Measurements from ENCODE around the gene CACNA1S. TPM values are rescaled to one million over a fixed set of nuclear protein-coding genes. Genes with fewer than 3 reads are reported as not detected.

The CACNA1S gene
- total and polyA plus RNA-seq, 2 of the 4 experiments (the other 2 are of a cell fraction) = not detected

- H2AK5ac ChIP-seq (ENCODE audit: low read depth, low read length) = 0 out of 2 replicates have a peak overlapping the region, but pooled peaks have one; percentile 40
- 56% methylated on average over 2 of the region's 2 CpGs; no CpG with 5 or more reads in 1 of the 2 experiments for WGBS, 2 experiments (ENCODE audit: extremely low coverage in 2 of 2, insufficient read length in 1 of 2)
Observed at GRCh38 chr1:201022493-201022819, 89.8 kb downstream of the CACNA1S start.

More at GRCh38 chr1:201022493-201022819, 89.8 kb downstream of the CACNA1S start:
- no peak overlapping the region for H3K27ac ChIP-seq (ENCODE audit: insufficient read depth, low read length)
- intact Hi-C loops (cut with micrococcal nuclease) (loop anchor here (10.0 kb wide), 1 partner anchor 138 kb away; no protein-coding TSS in a partner anchor), in situ Hi-C loops (cut with MboI; ENCODE audit: low sequenced_read_pairs) (no loop called here), dilution Hi-C loops (cut with HindIII; ENCODE audit: low sequenced_read_pairs, unreplicated experiment) (no loop called here)
- peak overlapping the region; percentile 10; the same call in 1 of the 2 replicates for H3K4me2 ChIP-seq (ENCODE audit: low read depth, low read length)
- H4K20me1 ChIP-seq (ENCODE audit: insufficient read depth, low read length) = no peaks in the 10 kb centered on the region; the same call in 1 of the 2 replicates
- H3K23ac ChIP-seq (ENCODE audit: low read depth, low read length) = peak overlapping the region; percentile 24
- no peak overlapping the region for H2BK120ac ChIP-seq (ENCODE audit: low read depth, low read length)
- no peaks in the 10 kb centered on the region for H3K9me3 ChIP-seq (ENCODE audit: control insufficient read depth, insufficient read depth, low read length)
- no peak overlapping the region for H4K91ac ChIP-seq (ENCODE audit: insufficient read depth, low read depth, low read length)
- H2AK9ac ChIP-seq (replicated peaks; ENCODE audit: low read depth, low read length, poor library complexity) = no peak overlapping the region
- ATAC-seq (ENCODE audit: low read depth) = no peak
- no peak overlapping the region for H3K4me3 ChIP-seq (ENCODE audit: insufficient read depth, low read depth, low read length)
- H3K14ac ChIP-seq (replicated peaks; ENCODE audit: low read depth, low read length) = no peak overlapping the region
- H2BK15ac ChIP-seq (ENCODE audit: low read depth, low read length) = no peak overlapping the region
- H3K4ac ChIP-seq (ENCODE audit: low read depth, low read length) = no peak overlapping the region
- peaks cover 3% of the 10 kb centered on the region; the same call in 1 of the 2 replicates for H3K9me1 ChIP-seq (ENCODE audit: insufficient read depth, low read length)
- peaks cover 5% of the 10 kb centered on the region for H3K4me1 ChIP-seq (ENCODE audit: control insufficient read depth, insufficient read depth, low read length)
- no peaks in the 10 kb centered on the region for H3K36me3 ChIP-seq (ENCODE audit: control insufficient read depth, insufficient read depth, low read length)
- DNase-seq = no peak
- H3K9ac ChIP-seq (ENCODE audit: low read depth, low read length) = no peak overlapping the region
- peak overlapping the region; percentile 27 for H2AFZ ChIP-seq (replicated peaks; ENCODE audit: low read length, poor library complexity)
- TF ChIP-seq CHD1 (IDR thresholded peaks at IDR 0.05; ENCODE audit: low read depth, low read length) = no peak
- no peak for TF ChIP-seq NFE2L2 (IDR thresholded peaks at IDR 0.05; ENCODE audit: low read depth, low read length)
- TF ChIP-seq MXI1 (IDR thresholded peaks at IDR 0.05; ENCODE audit: borderline replicate concordance, low read depth, low read length) = no peak
- no peak for TF ChIP-seq SMC3 (IDR thresholded peaks at IDR 0.05; ENCODE audit: low read depth, low read length)
- TF ChIP-seq FOS (IDR thresholded peaks at IDR 0.05; ENCODE audit: low read depth, low read length) = no peak
- TF ChIP-seq MAFK (IDR thresholded peaks at IDR 0.05; ENCODE audit: low read depth, low read length) = no peak
- no peak for TF ChIP-seq RAD21 (IDR thresholded peaks at IDR 0.05; ENCODE audit: low read length)
- TF ChIP-seq CTCF (conservative IDR thresholded peaks at IDR 0.05; ENCODE audit: low read depth, low read length) = no peak
- no peak for TF ChIP-seq BHLHE40 (IDR thresholded peaks at IDR 0.05; ENCODE audit: low read depth, low read length)
- TF ChIP-seq MAZ (IDR thresholded peaks at IDR 0.05; ENCODE audit: borderline replicate concordance, low read depth, low read length) = no peak
- no peak for TF ChIP-seq RCOR1 (IDR thresholded peaks at IDR 0.05; ENCODE audit: insufficient replicate concordance, low read length)
- no peak for TF ChIP-seq RFX5 (IDR thresholded peaks at IDR 0.05; ENCODE audit: low read depth, low read length)
- TF ChIP-seq ELK1 (IDR thresholded peaks at IDR 0.05; ENCODE audit: borderline replicate concordance, low read depth, low read length) = no peak
- TF ChIP-seq USF2 (IDR thresholded peaks at IDR 0.05; ENCODE audit: low read depth, low read length) = no peak
- no peak for TF ChIP-seq CEBPB (IDR thresholded peaks at IDR 0.05; ENCODE audit: low read depth, low read length)
- no peaks in the 10 kb centered on the region for H3K79me1 ChIP-seq (ENCODE audit: low read depth in 1 of 2, low read length in 2 of 2)
- no peak overlapping the region for H3K56ac ChIP-seq (ENCODE audit: extremely low read depth, insufficient read depth, low read length)
- H3K18ac ChIP-seq (ENCODE audit: low read depth, low read length) = no peak overlapping the region
- BruUV-seq (replicated peaks) = no TSS peak
- POLR2A ChIA-PET (ENCODE audit: unreplicated experiment) = no interaction called here
- peaks cover 13% of the 10 kb centered on the region for H3K27me3 ChIP-seq (ENCODE audit: control insufficient read depth, insufficient read depth, low read length)
- H2BK5ac ChIP-seq (ENCODE audit: low read depth, low read length, poor library complexity, severe bottlenecking) = no peak overlapping the region
- no peak overlapping the region for H2BK20ac ChIP-seq (ENCODE audit: low read depth, low read length)
- H4K5ac ChIP-seq (ENCODE audit: low read depth, low read length) = no peak overlapping the region
- CTCF ChIA-PET = interaction anchor here (0.7 kb wide), 1 partner anchor 1600 kb away, joined by 3 read pairs; no protein-coding TSS in a partner anchor
- H4K8ac ChIP-seq (ENCODE audit: low read depth in 2 of 2, low read length in 2 of 2) = no peak overlapping the region

All from IMR-90 (cell line).